K562 (cell line): ENCODE results near the gene PRRT2. TPM values are rescaled to one million over a fixed set of nuclear protein-coding genes. Genes with fewer than 3 reads are reported as not detected.

Experiments used
- RUNX1 ChIP-seq: sonication (generic); IDR thresholded peaks from 2 replicates; pipeline ENCODE4 v1.6.1; 2016; ENCODE audit warnings: antibody characterized with exemption, low read depth
- ZNF263 ChIP-seq: sonication (generic); formaldehyde crosslinking; IDR thresholded peaks from 2 replicates; pipeline ENCODE4 v1.8.0; 2022; ENCODE audit warnings: mild to moderate bottlenecking, missing genetic modification reagents, borderline replicate concordance
- ZNF696 ChIP-seq: fragments of 250-450 bp; sonication (Bioruptor Pico); conservative IDR thresholded peaks from 2 replicates; pipeline ENCODE4 v1.4.0; 2020; ENCODE audit warnings: mild to moderate bottlenecking, moderate library complexity
- polyA plus RNA-seq, 8 experiments: library from polyadenylated mRNA; depleted of rRNA in 4 of 8; stranded (reverse) in 5 of 8; unstranded in 3 of 8; fragments of >200 nt; fragmentation: Nextera tagmentation in 2 of 8; fragmentation: Illumina TruSeq in 1 of 8; extraction: Ambion mirVana in 2 of 8; extraction: Trizol in 1 of 8; gene quantifications; 2 replicates each; pipeline versions ENCODE4 v1.2.1 to v1.2.3, GENCODE V29; 2011 to 2014; ENCODE audit warnings: inconsistent platforms in 1 of 8, missing spikeins in 1 of 8
- total RNA-seq, 7 experiments: library from RNA; depleted of rRNA in 6 of 7; stranded (reverse); fragments of >200 nt in 6 of 7; fragmentation: Illumina TruSeq in 2 of 7; extraction: Trizol in 2 of 7; gene quantifications; 2 replicates each; pipeline versions ENCODE4 v1.2.1 to v1.2.3, GENCODE V29; 2011 to 2021; ENCODE audit warnings: low replicate concordance in 1 of 7
- TF ChIP-seq, protein P1 (sequence below): fragments of 250-450 bp; sonication (Bioruptor Pico); IDR thresholded peaks from 2 replicates; pipeline ENCODE4 v1.4.0; 2020

PRRT2 gene
- total and polyA plus RNA-seq, 9 of the 15 experiments (the other 6 are each of a cell fraction or from before 2014, with no cell fraction given), result 0.11 to 1.0 (median 0.42) TPM; not detected in 2

DNA sequence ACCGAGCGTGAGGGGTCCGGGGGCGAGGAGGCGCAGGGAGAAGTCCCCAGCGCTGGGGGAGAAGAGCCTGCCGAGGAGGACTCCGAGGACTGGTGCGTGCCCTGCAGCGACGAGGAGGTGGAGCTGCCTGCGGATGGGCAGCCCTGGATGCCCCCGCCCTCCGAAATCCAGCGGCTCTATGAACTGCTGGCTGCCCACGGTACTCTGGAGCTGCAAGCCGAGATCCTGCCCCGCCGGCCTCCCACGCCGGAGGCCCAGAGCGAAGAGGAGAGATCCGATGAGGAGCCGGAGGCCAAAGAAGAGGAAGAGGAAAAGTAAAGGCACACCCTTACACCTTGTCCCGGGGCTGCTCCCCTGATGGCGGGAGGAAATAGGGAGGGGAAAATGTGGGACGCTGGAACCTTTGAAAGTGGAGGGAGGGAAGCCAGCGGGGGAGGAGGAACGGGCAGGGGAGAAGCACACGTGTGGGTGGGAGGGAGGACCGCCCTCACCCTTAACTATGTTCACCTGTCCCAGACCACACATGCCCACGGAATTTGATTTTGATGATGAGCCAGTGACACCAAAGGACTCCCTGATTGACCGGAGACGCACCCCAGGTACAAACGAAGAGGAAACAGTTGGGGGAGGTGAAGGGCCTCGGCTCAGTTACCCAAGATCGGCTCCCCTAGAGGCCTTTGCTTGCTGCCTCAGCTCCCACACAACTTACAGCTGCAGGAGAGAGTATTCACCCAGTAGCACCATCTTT is 4.9 kb downstream of the PRRT2 start (continued):
- TF ChIP-seq, protein P1, sequence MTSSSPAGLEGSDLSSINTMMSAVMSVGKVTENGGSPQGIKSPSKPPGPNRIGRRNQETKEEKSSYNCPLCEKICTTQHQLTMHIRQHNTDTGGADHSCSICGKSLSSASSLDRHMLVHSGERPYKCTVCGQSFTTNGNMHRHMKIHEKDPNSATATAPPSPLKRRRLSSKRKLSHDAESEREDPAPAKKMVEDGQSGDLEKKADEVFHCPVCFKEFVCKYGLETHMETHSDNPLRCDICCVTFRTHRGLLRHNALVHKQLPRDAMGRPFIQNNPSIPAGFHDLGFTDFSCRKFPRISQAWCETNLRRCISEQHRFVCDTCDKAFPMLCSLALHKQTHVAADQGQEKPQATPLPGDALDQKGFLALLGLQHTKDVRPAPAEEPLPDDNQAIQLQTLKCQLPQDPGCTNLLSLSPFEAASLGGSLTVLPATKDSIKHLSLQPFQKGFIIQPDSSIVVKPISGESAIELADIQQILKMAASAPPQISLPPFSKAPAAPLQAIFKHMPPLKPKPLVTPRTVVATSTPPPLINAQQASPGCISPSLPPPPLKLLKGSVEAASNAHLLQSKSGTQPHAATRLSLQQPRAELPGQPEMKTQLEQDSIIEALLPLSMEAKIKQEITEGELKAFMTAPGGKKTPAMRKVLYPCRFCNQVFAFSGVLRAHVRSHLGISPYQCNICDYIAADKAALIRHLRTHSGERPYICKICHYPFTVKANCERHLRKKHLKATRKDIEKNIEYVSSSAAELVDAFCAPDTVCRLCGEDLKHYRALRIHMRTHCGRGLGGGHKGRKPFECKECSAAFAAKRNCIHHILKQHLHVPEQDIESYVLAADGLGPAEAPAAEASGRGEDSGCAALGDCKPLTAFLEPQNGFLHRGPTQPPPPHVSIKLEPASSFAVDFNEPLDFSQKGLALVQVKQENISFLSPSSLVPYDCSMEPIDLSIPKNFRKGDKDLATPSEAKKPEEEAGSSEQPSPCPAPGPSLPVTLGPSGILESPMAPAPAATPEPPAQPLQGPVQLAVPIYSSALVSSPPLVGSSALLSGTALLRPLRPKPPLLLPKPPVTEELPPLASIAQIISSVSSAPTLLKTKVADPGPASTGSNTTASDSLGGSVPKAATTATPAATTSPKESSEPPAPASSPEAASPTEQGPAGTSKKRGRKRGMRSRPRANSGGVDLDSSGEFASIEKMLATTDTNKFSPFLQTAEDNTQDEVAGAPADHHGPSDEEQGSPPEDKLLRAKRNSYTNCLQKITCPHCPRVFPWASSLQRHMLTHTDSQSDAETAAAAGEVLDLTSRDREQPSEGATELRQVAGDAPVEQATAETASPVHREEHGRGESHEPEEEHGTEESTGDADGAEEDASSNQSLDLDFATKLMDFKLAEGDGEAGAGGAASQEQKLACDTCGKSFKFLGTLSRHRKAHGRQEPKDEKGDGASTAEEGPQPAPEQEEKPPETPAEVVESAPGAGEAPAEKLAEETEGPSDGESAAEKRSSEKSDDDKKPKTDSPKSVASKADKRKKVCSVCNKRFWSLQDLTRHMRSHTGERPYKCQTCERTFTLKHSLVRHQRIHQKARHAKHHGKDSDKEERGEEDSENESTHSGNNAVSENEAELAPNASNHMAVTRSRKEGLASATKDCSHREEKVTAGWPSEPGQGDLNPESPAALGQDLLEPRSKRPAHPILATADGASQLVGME (CRISPR knock-in tag), result peak; percentile 86; the same call in 1 of the 2 replicates
- TF ChIP-seq ZNF696 (CRISPR knock-in tag) (no peak), RUNX1 (no peak), ZNF263 (peak; percentile 34; the same call in 1 of the 2 replicates)
